HG02678 (cell line): ENCODE measurements around the gene PARL.

Experiments used
- ATAC-seq: cut with Tn5 transposase; IDR thresholded peaks from one replicate; pipeline ENCODE4 v1.9.1; 2021; ENCODE audit warnings: mild to moderate bottlenecking, moderate library complexity; ENCODE audit not compliant: unreplicated experiment

Gene PARL

DNA sequence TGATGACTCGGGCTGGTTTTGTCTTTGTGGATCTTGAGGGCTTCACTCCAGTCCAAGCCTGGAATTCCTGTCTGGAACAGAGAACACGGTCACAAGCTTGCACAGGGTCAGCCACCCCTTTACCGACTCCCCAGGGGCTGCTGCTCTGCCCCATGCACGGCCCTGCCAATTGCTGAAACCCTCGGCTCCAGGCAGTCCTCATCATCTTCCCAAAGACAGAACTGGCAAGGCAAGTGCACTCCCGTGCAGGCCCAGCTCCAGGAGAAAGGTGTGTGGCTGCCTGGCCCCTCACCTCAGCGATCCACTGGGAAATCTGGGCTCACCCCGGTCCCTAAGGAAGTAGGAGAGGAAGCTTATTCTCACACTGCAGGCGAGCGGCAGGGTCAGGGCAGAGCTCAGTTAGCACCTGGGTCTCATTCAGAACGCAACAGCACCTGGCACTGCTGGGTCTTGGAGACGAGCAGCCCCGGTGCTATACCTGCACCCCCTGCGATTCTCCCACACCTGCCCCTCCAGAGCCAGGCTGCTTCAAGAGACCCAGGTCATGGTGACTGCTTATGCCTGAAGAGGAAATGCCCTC is 66.5 kb downstream of the PARL start:
- ATAC-seq, result no peak

DNA sequence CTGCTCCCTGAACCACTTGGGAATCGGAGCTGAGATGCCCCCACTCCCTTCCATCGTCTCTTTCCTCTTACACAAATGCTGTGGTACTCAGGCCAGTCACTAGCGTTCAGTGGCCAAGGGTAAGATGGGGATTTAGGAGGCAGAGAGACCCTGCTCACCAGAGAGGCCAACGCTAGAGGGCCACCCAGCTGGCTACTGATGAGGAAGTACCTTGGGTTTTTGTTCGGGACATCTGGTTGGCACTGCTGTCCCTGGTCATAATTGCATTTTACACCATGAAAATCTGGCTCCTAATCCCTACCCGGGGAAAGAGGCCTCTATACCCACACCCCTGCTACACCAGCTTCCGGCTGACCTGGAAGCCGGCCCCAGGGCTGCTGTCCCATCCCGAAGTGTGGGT is 67.0 kb downstream of the PARL start:
- no peak for ATAC-seq

DNA sequence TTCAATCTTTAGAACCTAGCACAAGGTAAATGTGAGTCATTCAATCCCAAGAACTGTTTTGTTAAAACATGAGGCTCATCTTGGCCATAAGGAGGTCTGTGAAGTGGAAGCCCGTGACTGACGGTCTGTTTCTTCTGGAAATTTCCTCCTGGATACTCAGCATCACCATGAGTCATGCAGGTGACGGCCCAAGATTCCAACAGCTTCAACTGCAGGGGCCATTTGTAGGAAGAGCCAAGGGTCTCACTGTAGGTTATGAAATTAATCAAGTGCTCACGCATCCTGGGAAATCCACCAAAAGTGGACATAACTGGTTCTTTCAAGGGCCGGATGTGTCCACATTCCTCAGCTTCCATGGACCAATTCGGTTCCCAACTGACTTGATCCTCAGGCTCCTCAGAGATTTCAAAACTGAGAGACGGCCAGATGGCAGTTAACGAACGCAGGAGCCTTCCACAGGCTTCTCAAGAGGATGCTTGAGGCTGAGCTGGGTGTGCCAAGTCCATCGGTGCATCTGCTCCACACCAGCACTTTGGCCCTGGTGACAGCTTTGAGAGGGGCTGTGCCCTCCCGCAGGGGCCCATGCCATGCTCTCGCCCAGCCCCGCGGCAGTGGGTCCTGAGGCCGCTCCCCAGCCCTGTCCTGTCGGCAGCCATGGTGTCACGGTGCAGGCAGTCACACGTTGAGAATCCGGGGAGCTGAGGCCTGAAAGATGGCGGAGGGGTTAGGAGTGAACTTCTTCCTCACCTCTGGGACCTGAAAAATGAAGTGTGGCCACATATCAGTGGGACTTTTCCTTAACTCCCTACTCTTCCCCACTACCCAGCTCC is 67.8 kb downstream of the PARL start:
- no peak for ATAC-seq

DNA sequence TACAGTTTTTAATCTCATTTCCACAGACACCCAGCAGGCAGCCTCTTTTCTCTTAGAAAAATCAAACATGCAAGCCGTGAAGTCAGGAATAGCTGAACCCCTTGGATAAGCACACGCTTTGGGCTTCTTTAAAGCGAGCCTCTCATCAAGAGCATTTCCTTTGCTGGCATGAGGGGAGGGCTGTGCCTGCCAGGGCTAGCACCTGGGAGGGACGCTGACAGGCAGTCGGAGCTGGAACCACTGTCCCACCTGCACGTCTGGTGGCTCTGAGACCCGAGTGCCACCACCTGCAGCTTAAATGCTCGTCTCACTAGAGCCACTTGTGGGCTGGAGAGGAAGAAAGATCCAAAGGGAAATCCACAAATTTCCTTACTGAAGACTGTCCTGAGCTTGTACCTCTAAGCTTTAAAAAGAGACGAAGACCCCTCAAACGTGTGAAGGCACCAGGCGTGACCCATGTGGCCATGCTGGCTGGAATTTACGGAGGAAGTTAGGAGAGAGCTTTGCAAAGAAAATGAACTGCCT is 68.7 kb downstream of the PARL start:
- ATAC-seq, result peak; percentile 39

DNA sequence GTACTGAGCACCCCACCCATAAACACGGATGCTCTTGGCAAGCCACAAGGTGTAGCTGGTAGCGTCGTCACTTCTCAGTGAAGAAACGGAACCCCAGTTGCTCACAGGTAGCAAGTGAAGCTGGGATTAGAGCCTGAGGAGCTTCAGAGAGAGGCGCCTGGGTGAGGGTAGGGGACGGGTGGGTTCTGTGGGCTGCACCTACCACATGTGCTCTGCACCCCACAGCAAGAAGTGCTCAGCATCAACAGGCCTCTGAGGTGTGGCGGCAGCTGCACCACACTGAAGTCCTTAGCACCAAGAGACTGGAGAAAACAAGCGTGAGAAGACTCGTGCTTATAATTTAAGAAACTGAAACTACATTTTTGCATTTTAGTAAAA is 69.1 kb downstream of the PARL start:
- peak; percentile 67 for ATAC-seq

DNA sequence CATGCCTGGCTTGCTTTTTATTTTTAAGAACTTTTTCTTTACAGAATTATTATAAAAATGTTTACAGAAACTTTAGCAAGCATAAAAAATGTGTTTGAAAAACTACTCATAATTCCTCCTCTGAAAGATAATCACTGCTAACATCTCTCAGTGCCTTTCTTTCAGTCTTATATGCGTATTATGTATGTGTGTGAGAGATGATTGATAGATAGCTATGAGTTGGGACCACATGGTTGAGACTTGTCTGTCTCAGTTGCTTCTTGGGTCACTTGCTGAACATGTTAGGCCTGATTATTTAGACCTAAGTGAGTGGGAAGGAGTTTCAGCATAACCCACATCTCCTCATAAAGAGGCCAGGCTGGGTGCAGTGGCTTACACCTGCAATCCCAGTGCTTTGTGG is 70.4 kb downstream of the PARL start:
- ATAC-seq, result no peak

DNA sequence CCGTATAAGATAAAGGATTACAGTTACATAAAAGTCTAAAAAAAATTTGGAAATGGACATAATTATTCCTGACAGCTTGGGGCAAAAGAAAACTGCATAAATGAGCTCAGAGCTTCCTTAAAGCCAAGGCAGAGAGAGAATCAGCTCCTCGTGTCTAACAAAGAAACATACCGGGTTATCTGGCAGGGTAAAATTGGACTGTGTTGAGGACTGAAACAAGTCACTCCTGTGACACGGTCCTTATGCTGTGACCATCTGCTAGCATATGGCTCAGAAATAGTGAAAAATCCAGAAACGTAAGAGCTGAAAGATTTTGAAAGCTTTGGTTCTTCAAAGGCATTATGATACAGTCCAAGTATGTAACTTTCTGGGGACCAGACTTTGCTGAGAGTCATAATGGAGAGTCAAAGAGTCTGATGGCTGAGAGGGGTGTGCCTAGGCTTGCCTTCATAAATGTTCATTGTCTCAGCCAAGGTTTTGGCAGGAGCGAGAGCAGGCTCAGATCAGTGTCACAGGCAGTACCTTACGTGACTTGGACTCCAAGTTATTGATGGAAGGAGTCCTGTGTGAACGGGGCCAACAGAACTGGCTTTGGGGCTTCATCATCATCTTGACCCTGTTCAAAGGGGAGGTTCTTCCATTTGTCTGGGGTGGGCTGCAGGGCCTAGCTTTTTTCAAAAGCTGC is 71.8 kb downstream of the PARL start:
- ATAC-seq, result no peak

DNA sequence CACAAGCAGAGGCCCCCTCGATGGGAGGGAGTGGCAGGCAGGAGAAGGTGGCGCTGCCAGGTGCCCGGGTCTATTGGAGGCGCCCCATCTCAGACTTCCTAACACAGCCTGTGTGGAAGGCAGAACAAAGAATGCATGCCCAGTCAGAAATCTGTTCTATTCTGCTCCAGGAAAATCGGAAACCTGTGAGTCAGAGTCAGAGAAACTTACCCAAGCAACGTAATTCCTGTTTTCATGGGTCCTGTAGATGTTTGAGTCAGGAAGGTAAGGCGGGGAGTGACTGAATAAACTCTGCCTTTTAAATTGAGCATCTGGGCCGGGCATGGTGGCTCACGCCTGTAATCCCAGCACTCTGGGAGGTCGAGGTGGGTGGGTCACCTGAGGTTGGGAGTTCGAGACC is 73.0 kb downstream of the PARL start:
- ATAC-seq, result no peak

DNA sequence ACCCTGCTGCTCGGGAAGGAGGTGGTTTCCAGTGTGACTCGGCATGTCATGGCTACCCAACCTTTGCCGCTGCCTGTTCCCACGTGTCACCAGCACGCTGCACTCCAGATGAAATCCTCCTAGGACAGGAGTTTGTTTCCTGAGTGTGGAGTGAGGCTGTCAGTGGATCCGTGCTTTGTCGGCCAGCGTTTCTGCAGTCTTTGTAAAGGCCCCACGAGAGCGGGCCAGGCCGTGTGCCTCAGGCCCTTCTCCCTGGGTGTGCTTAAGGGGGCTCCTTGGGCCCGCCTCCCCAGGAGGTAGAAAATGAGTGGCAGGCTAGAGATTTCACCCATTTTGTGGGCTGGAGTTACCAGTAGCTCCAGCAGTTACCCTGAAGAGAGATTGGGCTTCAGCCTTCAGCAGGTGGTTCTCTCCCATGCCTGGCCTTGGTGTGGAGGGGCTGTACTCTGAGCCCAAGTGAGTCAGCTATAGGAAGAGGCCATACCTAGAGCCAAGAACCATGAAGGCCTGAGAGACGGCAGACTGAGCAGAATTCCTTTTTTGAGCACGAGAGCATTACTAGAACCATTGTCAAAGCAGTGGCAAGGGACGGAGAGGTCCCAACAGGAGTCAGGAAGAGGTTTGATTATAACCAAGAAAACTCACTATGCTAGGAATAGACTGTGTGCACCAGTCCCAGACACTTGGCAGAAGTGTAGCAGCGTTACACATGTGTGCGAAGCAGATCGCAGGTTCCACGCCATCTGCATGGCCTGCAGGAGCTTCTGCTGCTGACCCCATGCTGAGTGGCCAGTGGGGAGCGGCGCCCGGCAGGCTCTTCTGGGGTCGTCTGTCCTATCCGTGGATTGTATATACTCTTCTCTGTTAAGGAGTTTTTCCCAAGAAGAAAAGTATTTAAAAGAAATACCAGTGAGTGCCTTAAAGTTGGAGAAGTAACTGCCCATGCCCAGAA is 73.8 kb downstream of the PARL start:
- no peak for ATAC-seq

DNA sequence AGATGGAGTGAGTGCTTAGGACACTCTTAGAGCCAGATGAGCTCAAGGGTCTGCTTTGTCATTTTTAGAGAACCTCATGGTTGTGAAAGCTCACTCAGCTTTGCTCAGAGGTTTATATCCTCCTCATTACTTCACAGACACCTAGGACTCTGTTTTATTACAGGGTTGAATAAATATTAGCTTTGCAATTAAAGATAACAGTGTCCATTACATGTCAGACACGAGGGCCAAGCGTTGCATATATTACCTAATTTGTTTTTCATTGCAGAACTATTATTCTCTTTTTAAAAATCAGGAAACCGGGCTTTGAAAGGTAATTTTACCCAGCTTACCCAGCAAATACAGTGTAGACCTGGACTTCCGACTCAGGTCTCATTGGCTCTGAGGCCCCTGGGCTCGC is 75.4 kb downstream of the PARL start:
- ATAC-seq, result no peak

DNA sequence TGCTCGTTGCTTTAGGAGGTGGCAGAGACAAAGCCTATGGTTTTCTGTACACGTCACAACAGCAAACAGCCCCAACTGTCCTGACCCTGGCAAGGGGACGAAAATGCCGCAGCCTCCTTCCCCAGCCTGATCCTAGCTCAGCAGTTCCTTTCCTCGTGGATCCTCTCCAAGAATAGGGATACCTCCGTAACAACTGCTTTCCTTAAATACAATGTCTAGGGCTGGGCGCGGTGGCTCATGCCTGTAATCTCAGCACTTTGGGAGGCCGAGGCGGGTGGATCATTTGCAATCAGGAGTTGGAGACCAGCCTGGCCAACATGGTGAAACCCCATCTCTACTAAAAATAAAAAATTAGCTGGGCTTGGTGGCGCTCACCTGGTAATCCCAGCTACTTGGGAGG is 76.3 kb downstream of the PARL start:
- ATAC-seq, result no peak

DNA sequence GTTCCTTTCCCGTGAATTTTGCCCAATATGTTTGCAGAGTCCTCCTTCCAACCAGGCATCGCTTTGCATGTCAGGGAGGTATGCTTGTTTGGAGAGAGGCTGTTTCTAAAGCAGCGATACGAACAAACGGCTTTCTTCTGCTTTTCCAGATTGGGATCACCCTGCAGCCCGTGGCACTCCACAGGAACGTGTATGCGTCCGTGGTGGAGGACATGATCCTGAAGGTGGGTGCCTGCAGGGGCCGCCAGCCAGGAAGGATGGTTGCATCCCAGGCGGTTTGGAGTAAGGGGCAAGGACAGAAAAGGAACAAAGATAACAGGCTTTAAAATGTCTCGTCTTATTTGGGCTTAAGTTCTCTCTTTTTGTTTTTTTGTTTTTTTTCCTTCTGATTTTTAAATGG is 76.8 kb downstream of the PARL start:
- ATAC-seq, result no peak

DNA sequence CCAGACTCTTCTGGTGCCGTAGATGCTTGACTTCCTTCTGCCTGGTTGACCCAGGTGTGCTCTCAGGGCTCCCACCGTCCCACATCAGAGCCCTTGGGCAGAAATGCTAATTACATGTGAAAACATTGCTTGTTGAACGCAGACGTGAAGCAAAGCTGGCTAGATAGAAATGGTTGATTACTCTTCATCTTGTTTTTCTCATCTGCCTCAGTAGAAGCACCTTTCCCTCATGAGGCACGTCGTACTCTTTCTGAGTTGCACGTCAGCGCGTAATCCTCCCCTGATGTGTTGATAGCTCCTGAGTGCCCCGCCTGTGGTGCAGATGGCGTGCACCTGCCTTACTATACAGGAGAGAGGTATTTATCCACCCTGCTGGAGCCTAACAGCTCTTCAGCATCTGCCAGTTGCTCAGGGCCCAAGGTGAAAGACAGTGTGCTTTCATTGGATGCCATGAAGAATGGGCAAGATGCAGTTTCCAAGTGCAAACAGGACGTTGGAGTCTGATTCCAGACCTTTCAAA is 77.4 kb downstream of the PARL start:
- no peak for ATAC-seq

DNA sequence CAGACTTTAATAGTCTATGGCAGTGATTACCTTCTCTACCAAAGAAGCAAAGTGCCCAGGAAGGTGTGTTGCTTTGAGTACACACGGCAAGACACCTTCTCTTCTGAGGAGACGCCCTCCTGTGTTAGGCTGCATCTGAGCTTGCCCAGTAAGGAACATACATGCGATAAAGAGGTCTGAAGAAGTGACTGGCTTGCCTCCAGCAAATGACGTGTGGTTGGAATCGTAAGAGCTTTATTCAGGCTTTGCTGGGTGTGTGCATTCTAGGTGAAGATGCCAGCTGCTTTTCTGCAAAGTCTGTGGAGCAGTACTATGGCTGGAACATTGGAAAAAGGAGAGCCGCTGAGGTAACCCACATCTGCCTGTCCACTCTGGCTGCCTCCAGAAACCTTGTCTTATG is 81.7 kb downstream of the PARL start:
- ATAC-seq, result no peak

DNA sequence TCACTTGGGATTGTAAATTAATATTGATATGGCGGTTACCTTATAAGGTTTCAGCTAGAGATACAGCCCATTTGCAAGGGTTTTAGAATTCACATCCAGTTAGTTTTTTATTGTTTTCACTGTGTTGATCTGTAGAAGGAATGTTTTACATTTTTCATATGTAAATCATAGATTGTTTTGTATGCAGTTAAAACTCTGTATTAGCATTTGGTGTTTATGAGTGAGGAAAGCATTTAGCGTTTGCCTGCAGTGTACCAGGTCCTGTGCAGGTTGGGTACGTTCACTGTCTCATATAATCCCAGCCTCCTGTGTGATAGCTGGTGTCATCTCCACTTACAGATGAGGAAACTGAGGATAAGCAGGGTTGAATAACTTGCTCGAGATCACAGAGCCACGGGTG is 83.1 kb downstream of the PARL start:
- no peak for ATAC-seq

DNA sequence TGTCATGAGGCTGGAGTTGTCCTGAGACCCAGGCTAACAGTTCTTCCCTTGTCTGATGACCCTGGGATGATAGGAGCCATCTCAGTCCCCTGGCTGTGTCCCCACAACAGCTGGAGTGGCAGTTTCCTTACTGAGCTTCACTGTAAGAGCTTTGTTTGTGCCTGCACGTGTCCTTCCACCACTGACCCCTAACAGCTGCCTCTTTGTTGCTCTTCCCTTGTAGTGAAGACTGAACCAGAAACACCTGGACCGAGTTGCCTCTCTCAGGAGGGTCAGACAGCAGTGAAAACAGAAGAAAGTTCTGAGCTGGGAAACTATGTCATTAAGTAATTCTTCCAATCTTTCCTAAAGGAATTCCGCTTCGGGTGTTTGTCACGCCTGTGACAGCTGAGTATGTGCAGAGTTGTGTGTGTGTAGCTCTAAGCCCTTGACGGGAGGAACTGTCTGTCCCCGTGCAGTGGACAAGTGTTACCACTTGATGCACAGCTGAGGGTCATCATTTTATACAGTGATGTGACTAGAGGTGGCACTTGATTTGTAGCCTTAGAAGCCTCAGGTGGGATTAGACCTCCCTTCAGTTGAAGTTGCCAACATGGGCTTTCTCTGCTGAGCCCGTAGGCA is 84.3 kb downstream of the PARL start:
- no peak for ATAC-seq

DNA sequence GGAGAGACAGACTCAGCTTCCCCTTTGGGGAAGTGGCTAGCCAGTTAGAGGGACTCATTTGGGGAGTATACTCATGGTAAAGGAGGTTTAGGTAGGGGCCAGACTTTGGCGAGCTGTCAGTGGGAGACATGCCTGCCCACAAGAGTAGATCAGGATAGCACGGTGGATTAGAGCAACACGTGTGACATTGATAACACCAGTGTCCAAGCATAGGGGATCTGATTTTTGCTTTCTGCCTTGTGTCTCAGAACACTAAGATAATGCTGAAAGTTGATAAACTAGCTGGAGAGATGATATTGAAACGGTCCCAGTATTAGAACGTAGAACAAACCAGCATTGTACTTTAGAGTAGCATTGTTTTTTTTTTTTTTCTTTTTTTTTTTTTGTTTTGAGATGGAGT is 85.2 kb downstream of the PARL start:
- no peak for ATAC-seq

DNA sequence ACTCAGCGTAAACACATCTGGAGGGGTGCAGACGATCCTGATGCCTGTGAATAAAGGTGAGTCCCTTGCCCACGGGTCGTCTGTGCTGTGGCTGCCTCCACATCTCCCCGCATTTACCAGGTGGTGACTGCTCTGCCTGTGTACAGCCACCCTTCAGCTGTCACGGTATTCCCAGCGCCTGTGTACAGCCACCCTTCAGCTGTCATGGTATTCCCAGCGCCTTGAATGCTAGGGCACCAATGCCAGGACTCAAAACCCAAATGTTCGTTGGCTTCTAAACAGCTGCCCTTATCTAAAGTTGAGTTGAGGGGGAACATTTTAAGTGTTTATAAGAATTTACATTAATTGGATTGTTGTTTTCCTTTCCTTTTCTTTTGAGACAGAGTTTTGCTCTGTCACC is 86.7 kb downstream of the PARL start:
- ATAC-seq, result no peak

DNA sequence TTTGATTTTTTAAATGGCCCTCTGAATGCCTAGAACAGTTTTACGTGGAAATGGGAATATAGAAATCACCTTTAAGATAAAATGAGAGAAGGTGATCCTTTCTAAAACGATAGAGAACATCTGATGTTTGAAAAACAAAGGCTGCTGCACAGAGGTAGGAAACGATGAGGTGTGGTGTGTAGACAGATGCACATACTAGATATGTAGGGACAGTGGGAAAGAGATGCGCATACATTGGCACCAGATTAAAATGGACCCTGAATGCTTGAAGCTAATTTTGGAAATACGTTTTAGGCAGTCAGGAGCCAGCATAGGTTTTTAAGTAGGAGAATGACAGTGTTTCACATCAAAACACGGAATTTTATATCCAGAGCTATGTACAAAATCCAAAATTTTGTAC is 88.3 kb downstream of the PARL start:
- ATAC-seq, result no peak

DNA sequence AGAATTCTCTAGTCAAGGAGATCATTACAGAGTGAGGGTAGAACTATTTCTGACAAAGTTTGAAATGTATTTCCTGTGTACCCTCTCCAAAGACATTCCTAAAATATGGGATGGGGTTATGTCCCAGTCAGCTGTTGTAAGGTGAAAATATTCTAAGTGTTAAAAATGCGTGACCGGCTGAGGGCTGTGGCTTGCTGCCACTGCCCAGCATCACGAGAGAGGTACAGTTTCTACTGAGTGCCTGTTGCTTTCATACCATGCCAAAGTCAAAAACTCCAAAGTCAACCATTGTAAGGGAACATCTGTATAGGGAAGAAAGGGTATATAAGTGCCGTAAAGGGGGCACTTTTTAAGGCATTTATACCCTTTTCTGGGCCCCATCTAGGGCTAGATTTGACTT is 90.2 kb downstream of the PARL start:
- no peak for ATAC-seq
